Fibroblast of the aortic adventitia (primary cell): ENCODE measurements around the gene ADISSP. TPM values are rescaled to one million over a fixed set of nuclear protein-coding genes. Genes with fewer than 3 reads are reported as not detected.

Source experiments
- DNase-seq: peaks from one replicate; pipeline ENCODE4 v3.0.0-alpha.2; 2010; ENCODE audit warnings: low read depth
- H3K4me3 ChIP-seq: 2 replicates; pipeline ENCODE4 v1.5.1; 2011; ENCODE audit warnings: low read depth, mild to moderate bottlenecking, control low read depth, low read length, moderate library complexity
- total RNA-seq: library from RNA; depleted of rRNA; stranded (reverse); fragments of >200 nt; gene quantifications from 2 replicates; pipeline ENCODE4 v1.2.3, GENCODE V29; 2012; ENCODE audit warnings: low replicate concordance
- TF ChIP-seq, protein P1 (sequence below): IDR thresholded peaks from 2 replicates; pipeline ENCODE4 v1.5.1; 2011; ENCODE audit warnings: mild to moderate bottlenecking, low read length, control low read depth, inconsistent platforms; ENCODE audit not compliant: insufficient read depth

The ADISSP gene
- total RNA-seq, 1 donor: 28.4 TPM

DNA sequence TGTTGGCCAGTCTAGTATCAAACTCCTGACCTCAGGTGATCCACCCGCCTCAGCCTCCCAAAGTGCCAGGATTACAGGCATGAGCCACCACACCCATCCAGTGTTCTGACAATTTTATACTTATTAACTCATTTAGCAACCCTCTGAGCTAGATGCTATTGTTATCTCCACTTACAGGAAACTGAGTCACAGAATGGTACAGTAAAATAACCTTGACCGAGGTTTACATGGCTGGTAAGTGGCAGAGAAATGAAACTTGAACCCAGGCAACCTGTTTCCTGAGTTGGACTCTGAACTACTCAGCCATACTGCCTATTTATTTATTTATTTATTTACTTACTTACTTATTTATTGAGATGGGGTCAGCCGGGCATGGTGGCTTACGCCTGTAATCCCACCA is 48.5 kb downstream of the ADISSP start:
- TF ChIP-seq, protein P1, sequence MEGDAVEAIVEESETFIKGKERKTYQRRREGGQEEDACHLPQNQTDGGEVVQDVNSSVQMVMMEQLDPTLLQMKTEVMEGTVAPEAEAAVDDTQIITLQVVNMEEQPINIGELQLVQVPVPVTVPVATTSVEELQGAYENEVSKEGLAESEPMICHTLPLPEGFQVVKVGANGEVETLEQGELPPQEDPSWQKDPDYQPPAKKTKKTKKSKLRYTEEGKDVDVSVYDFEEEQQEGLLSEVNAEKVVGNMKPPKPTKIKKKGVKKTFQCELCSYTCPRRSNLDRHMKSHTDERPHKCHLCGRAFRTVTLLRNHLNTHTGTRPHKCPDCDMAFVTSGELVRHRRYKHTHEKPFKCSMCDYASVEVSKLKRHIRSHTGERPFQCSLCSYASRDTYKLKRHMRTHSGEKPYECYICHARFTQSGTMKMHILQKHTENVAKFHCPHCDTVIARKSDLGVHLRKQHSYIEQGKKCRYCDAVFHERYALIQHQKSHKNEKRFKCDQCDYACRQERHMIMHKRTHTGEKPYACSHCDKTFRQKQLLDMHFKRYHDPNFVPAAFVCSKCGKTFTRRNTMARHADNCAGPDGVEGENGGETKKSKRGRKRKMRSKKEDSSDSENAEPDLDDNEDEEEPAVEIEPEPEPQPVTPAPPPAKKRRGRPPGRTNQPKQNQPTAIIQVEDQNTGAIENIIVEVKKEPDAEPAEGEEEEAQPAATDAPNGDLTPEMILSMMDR: no peak
- no peak overlapping the region for H3K4me3 ChIP-seq
- no peak for DNase-seq

DNA sequence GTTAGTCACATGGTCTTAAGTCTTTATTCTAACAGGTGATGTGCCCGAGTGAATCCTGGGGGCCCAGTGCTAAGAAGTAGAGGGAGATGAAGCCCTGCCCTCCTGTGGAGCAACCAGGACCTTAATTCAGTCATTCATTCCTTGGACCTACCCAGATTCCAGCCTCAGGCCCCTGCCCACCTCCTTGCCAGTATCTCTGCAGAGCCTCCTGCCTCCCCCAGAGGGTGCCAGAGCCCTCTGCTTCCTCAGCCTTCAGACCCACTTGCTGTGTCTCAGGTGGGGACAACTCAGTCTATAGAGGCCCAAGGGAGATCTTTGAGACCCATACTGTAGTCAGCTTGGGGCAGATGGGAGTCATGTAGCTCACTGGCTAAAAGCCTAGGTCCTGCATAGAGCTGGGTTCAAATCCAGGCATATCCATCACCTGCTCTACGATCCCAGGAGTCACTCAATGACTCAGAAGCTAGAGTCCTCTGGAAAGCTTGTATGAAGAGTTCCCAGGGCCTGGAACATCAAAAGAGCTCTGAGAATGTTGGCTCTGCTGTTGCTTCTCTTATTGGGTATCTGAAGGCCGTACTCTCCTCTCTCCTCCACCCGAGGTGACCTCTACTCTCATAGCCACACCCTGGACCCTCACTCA is 51.2 kb downstream of the ADISSP start:
- H3K4me3 ChIP-seq: no peak overlapping the region
- TF ChIP-seq, protein P1: peak; percentile 92
- DNase-seq: peak; percentile 54

DNA sequence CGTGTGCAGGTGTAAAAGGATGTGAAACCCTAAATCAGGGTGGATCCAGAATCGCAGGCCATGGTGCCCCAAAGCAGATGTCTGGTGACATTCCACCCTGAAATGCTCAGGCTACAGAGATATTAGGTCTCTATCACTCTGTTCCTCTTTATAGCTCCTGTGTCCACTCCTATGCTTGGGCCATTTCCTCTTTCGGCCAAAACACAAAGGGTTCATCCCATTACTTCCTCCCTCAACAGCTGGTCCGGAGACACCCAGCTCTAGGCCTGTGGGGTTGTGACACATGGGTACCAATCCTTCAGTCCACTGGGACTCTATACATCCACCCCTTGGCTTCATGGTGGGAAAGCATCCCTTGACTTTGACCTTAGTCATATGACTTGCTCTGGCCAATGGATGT is 53.5 kb downstream of the ADISSP start:
- no peak for DNase-seq
- no peak overlapping the region for H3K4me3 ChIP-seq
- TF ChIP-seq, protein P1: no peak

DNA sequence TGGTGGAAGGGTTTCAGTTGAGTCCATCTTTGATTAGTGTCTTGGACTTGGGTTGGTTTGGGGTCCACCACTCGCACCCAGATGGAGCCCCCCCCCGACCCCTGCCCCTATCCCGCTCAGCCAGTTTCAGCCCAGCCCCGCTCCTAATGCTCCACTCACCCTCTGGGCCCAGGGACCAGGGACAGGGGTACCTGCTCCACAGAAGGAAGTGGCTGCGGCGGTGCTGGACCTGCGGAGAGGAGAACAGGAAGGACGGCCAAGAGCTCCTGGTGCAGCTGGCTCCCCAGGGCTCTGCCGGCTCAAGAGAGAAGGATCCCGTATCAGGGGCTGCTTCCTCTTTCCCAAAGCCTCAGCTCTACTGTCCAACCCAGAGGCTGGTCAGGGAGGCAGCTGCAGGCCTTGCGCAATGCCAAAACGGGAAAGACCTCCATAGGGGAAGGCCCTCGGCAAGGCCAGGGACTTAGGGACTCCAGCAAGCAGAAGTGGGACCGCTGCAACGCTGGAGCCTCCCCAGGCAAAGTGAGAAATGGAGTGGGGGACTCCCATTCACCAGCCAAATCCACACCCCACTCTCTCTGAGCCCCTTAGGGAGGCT is 55.2 kb downstream of the ADISSP start, which contains the start of gene SIGLEC1:
Gene SIGLEC1 (minus strand): TSS at position 322 of the 595 bp plus-strand sequence. CDS start 5,472 bp downstream, outside the sequence.
- H3K4me3 ChIP-seq: no peak within 1 kb of the TSS
- TF ChIP-seq, protein P1: no peak
- DNase-seq: no peak

DNA sequence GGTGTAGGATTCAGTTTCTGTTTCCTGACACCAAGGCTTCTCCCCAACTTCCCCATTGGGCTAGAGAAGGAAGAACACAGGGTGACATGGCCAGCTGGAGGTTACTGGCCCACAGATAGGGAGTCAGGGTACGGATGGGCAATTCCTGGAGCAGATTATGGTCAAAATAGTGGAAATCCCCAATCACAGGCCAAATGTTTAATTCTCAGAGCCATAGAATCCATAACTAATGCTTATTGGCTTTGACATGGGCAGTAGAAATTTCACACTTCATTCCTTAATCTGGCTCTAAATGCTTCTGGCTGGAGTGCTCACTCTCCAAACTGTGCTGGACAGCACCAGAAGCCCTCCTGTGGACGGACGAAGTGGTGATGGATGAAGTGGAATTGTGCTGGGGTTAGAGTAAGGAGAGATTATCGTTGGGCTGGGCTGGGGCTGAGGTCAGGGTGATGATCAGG is 56.0 kb downstream of the ADISSP start:
- DNase-seq: no peak
- no peak overlapping the region for H3K4me3 ChIP-seq
- TF ChIP-seq, protein P1: no peak

DNA sequence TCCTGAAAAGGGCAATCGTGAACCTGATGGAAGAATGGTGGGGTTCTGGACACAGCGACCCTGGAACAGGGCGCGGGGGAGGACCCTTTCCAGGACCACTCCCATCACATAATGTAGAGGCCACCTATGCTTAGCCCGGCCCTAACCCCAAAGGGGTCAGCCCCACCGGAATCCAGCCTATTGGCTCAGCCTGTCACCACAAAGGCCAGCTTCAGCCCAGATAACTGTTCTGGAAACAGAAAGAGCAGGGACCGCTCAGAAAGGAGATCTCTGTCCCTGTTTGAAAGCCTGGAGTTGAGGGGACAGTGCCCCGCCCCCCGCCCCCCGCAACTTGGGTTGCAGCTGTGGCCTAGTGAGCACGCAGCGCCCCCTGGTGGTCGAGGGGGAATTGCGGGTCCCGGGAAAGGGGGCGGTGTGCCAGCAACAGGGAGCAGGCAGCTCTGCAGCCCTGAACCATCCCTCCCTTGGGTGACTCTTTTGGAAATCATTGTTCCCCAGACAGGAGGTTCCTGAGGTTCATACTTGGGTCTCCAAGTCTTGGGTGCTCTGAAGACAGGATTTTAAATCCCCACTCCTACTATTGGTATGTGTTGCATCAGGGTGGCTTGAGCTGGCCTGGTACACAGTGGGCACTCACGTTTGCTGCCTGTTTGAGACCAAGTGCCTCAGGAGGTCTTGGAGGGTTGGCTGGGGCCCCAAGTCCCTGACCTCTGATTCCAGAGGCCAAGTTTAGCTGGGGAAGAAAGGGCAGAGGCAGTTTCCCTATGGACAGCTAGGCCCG is 56.7 kb downstream of the ADISSP start:
- TF ChIP-seq, protein P1: peak; percentile 87
- peak; percentile 56 for DNase-seq
- H3K4me3 ChIP-seq: no peak overlapping the region
